NCI-H524 (cell line): ENCODE measurements around the gene SMCO4.
"Not testable (repeated sequence)": the region's sequence is repeated elsewhere in the genome, so short reads cannot be mapped to it uniquely, and the experiment has no call there.

Source experiments
- DNase-seq, 2 experiments: peaks; one replicate each; lab custom pipeline; 2025; lab: John Stamatoyannopoulos, UW

SMCO4 gene

DNA sequence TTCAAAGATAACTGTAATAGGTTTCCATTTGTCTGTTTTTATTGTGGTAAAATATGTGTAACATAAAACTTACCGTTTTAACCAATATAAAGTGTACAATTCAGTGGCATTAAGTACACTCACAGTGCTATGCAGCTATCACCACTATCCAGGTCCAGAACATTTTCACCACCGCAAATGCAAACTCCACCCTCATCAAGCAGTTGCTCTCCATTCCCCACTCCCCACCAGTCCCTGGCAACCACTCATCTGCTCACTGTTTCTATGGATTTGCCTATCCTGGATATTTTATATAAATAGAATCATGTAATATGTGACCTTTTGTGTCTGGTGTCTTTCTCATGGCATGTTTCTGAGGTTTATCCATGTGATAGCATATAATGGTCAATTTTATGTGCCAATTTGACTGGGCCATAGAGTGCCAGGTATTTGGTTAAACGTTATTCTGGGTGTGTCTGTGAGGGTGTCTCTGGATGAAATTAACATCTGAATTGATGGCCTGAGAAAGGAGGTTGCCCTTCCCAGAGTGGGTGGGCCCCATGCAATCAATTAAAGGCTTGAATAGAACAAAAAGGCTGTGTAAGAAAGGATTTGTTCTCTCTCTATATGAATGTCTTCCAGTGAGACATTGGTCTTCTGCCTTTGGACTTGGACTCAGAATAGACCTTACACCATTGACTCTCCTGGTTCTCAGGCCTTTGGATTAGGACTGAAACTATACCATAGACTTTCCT is 17.2 kb upstream of the SMCO4 start:
- DNase-seq = no peak

DNA sequence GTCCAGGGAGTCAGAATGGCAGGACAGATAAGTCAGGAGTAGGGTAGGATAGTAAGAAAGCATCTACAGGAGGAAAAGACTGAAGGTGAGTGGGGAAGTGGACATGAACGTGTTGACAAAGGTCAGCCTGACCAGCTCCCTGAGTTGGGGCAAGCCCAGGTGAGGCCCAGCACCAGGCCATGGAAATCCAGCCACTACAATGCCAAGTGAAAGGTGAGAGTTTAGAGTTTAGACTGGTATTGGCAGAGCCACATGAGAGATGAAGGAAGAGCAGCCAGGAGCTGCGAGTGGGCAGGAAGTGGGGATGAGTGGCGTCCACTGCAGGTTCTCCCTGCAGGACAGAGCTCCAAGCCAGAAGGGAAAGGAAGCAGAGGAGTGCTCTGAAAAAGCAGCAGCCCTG is 16.5 kb upstream of the SMCO4 start:
- no peak for DNase-seq

DNA sequence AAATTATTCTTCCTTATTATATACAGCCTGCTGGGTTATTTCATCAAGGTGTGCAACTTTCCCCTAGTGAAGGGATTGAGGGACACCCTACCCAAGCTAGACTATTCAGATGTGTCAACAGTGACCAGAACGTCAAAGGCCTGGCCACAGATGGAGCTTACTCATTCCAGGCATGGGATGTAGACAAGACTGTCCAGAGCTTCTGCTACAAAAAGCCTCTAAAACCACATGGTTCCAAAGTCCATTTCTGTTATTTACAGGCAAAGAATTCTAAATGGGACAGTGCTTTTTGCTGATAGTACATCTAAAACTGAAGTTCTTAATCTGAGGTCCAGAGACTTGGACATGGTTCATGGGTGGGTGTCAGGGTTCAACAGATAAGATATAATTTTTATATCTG is 9.7 kb upstream of the SMCO4 start:
- DNase-seq = no peak

DNA sequence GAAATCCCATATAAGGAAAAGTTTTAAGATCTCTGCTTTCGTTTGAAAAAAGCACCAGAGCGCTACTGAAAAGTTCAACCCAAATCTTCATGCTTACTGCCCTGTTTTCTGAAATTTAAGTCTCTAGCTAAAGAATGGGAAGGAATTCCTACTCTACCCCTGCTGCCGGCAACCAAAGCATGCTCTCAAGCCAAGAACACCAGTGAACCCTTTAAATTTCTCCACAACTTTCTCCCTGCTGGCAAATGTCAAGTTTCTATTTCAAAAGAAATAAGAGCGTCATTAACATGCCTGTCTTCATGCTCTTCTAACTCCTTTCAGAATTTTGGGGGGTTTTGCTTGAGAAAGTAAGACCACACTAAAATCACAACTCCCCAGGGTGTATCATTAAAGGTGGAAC is 6.8 kb upstream of the SMCO4 start:
- DNase-seq = no peak

DNA sequence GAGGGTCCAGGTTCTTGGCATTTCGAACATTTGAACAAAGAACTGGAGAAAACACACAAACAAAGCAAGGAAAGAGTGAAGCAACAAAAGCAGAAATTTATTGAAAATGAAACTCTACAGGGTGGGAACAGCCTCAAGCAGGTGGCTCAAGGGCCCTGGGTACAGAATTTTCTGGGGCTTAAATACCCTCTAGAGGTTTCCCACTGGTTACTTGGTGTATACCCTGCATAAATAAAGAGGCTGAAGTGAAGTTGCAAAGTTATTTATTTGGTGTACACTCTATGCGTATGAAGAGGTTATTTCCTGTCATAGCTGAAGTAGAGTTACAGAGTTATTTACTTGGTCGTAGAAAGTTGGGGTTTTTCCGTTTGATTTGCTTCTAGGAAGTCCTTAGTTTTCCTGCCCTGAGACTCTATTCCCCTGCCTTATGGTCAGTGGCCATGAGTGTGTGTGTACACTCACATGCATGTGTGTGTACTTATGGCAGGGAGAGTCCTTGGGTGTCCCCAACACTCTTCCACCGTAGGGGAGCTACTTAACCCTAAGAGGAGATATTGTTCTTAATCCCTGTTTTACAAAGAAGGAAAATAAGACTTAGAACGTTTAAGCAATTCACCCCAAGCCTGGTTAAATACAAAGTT is 5.6 kb upstream of the SMCO4 start:
- no peak for DNase-seq

DNA sequence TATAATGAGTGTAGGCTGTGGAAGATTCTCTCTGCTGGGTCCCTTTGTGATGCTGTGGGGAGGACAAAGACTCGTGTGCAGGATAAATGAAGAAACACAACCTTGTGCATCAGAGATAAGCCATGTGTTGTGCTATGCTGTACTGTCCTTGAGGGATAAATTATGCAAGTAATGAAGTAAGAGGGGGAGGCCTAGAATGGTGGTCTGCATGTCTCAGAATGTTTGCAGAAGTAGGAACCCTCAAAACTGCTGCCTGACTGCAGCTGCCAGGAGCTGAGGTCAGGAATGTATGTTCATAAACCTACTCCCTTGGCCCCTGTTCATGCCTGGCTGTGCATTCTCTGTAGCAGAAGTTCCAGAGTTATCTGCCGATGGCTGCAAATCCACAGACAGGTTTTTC is 4.6 kb upstream of the SMCO4 start:
- no peak for DNase-seq

DNA sequence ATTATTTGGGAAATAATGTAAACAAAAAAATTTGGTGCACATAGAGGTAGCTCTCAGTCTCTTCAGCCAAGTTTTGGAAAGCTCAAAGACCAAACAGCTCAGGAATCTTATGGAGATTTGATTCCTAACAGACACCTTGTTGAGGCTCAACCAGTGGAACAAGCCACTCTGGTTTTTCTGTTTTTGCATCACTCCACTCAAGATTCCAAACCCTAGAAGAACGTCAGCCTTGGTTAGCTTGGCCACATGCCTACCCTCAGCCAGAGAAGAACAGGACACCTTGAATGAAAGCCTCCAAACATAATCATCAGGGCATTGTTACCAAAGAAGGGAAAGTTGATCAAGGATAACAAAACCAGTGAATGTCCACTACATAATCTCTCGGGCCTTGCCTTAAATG is 3.8 kb upstream of the SMCO4 start:
- no peak for DNase-seq

DNA sequence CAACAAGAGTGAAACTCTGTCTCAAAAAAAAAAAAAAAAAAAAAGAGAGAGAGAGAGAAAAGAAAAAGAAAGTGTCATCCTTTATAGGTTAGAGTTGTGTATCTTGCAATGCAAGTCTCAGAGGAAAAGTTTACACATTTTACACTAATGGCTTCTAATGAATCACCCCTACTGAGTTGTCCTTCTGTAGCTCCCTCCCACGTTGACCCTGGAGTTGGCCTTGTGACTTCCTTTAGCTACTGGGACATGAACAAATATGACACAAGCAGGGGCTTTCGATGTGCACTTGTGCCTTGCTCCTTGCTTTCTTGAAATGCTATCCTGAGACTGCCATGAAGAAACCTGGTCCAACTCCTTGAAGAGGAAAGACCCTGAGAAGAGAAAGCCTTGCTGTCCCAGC is 2.4 kb upstream of the SMCO4 start:
- no peak for DNase-seq

DNA sequence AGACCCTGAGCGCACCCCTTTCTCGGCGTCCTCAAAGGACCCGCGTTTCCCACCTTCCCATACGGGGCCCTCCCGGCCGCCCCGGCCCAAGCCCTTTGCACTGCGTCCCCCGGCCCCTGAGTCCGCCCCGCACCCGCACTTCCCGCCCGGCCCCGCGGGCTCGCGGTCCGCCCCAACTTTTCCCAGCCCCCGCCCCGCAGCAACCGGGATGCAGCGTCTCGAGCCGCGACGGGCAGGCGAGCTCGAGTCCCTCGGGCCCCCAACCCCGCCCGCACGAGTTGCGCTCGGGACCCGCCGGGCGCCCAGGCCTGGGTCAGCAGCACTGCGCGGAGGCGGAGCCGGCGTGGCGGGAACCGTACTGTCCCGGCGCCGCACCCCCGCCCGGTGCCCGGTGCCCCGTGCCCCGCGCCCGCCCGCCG is 371 bp downstream of the SMCO4 start:
- no peak for DNase-seq

DNA sequence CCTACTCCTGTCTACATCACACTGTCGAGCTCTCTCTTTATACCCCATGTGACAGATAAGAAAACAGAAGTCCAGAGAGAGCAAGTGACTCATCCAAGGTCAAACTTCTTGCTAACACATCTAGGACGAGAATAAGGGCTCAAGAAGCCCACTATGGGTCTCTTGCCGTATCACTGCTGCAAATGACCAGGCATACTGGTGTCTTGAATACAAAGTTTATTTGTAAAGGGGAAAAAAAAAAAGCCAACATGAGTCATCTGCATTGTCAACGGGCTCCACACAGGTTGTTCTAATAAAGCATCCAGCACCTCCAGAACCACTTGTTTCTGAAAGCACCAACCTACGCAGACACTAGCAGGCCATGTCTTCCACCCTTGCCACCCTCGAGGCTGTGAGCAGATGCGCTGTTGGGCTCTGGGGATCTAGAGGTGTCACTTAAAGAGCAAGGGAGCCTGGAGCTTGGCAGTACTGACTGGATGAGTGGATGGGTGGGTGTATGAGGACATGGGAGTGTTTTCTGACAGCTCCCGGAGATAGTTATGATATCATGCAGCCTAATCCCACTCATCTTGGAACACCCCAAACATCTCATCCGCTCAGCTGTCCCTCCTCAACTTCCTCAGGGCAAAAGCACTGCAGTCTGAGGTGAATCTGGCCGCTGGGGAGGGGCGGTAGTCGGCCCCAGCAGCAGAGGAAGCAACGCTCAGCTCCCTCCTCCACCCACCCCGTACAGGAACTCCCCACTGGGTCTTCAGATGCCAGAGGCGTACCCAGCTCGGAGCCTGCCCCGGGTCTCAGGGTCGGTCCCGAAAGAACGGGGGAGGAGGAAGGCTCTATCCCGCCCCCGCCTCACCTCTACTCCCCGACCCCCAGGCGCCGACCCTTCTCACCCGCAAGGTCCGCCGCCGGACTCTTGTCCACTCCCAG is 1.0 kb downstream of the SMCO4 start:
- peak in 1 of 2 experiments; percentile 47 for DNase-seq

DNA sequence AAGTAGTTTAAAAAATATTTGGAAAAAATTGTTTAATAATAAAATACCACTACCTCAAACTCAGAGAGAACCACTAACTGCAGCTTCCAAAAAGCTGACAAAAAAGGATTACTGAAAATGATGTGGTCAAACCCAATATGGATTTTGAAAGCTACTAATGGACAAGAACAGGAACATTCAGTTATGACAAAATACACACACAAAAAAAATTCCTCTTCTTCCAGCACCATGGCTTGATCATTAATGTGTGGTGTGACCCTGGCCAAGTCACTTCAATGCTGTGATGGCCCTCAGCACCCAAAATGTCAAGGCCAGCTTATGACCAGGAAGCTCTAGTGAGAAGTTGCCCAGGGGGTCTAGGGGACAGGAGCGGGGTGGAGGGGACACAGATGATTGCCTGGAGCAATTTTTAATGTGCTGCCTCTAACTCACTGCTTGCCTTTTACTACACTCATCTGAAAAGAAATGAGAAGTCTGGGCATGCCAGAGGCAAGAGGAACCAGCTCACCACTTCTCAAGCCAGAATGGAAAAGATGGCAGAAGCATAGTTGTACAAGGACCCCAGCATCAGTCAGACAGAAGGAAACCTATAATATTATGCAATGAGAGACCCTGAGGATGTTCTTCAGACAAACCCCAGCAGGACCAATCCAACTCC is 2.2 kb downstream of the SMCO4 start:
- no peak for DNase-seq

DNA sequence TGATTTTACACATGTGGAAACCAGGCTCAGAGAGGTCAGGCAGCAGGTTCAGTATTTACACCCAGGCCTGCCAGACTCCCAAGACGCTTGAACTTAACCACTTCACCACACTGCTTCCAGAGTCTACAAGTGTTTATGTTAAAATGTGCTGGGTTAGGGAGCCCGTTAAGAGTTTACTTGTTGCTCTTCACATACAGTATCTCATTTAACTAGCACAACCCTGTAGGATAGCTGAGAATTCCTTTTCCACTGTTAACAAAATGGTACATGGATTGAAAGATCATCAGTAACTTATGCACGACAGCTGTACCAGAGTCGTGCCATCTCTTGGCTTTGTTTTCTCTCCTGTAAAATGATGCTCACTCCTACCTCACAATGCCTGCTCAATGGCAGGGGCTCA is 2.9 kb downstream of the SMCO4 start:
- no peak for DNase-seq

DNA sequence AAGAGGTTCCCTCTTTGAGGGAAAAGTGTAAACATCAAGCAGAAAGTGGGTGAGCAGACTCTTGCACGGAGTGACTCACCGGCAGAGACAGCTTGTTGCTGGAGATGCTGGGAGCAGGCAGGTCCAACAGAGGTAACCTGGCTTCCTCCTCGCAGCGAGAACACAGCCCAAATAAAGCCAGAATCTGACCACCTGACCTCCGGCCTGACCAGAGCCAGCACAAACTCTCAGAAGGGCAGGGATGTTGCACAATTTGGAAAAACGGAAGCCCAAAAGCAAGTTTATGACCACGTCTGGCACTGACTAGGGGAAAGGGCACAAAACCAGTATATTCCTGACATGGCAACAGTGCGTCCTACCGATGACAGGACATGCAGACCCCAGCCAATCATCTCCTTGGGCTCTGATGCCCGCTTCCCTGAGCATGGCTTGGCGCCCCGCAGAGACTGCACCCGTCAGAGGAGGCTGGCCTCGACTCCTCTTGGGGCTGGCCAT is 5.4 kb downstream of the SMCO4 start:
- no peak for DNase-seq

DNA sequence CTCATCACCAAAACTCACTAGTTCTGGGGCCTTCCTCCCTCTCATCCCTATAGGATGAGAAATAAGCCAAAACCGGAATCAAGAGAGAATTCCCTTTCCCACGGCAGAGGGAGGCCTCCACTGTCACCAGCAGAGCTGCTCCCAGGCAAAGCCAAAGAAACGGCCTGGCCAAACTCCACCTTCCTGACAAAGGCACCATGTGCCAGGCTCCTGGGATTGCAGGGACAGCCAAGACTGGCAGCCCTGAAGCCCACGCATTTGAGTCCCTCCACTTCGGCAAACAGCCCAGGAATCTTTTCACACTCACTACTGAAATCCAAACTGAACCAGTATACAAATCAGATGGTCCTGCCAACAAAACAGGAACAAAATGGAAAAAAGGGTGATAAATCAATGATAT is 6.1 kb downstream of the SMCO4 start:
- no peak for DNase-seq

DNA sequence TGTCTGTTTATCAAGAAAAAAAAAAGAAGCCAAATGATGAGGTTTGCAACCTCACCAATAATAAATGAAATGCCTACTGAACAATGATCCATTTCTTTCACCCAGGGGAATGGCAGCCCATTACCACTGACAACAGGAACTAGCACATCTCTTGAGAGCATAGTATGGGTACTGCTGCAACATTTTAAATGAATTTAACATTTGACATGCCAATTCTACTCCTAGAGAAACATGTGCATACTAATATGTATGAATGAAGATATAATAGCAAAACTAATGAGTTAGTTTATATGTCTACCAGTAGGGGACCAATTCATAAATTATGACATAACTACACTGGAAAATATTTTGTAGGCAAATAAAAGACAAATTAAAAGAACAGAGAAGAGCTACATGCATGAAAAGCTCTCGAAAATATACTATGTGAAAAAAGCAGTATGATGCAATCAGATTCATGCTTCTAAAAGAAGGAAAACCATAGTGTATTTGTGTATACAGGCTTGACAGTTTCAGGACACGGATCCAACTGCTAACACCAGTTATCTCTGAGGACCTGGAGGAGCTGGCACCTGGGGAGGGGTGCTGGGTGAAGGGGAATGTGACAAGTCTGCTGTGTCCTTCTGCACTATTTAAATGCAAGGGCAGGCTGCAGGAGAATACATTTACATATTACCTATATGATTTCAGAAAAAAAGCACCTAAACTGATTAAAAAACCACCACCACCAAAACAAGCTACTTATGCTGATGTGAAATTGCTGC is 6.9 kb downstream of the SMCO4 start:
- no peak for DNase-seq

DNA sequence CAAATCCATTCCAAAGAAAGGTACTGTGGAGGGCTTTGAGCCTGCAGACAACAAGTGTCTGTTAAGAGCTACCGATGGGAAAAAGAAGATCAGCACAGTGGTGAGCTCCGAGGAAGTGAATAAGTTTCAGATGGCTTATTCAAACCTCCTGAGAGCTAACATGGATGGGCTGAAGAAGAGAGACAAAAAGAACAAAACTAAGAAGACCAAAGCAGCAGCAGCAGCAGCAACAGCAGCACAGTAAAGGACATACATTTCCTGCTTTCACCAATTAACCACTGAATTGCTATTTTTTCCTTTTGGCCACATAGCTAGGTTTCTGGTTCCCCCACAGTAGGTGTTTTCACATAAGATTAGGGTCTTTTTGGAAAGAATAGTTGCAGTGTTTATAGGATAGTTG is 7.6 kb downstream of the SMCO4 start:
- DNase-seq = not testable (repeated sequence)

DNA sequence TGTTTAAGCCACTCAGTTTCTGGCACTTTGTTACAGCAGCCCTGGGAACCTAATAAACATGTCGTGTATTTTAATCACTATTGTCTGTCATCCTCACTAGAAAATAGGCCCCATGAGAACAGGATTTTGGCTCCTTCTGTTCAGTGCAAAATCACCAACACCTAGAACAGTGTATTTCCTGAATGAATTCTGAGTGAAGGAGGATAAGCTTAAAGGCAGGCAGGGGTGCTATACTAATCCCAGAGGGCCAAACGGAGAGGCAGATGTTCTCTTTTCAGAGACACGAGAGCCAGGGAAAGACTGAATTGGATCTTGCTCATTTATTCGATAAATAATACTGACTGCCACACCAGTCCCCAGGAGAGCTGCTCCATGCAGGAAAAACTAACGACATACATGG is 10.4 kb downstream of the SMCO4 start:
- peak; percentile 71 to 87 for DNase-seq

DNA sequence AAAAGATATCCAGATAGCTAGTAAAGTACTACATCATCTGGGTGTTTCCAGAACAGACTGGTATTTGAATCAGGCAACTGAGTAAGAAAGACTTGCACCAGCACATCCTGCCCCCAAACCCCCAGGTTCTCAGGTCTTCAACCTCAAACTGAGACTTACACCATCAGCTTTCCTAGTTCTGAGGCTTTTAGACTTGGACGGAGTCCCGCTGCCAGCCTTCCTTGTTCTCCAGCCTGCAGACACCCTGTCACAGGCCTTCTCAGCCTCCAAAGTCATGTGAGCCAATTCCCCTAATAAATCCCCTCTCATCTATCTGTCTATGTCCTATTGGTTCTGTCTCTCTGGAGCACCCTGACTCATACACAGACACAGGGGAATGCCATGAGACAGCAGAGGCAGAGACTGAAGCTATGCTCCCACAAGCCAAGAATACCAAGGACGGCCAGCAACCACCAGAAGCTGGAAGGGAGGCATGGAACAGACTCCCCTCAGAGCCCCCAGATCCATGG is 10.9 kb downstream of the SMCO4 start:
- DNase-seq = no peak

DNA sequence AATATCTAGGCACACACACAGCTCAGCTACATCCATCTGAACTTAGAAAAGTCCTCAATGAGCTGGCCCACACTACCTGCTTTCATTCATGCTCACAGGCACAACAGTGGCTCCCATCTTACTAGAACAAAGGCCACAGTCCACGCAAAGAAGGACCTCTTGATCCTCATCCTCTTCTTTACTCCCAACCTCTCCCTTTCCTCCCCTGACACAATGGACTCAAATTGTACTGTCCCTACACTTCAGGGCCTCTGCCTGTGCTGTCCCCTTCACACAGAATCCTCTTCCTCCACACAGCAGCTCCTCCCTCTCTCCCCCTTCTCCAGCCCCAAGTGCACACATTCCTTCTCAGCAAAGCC is 12.7 kb downstream of the SMCO4 start:
- no peak for DNase-seq

DNA sequence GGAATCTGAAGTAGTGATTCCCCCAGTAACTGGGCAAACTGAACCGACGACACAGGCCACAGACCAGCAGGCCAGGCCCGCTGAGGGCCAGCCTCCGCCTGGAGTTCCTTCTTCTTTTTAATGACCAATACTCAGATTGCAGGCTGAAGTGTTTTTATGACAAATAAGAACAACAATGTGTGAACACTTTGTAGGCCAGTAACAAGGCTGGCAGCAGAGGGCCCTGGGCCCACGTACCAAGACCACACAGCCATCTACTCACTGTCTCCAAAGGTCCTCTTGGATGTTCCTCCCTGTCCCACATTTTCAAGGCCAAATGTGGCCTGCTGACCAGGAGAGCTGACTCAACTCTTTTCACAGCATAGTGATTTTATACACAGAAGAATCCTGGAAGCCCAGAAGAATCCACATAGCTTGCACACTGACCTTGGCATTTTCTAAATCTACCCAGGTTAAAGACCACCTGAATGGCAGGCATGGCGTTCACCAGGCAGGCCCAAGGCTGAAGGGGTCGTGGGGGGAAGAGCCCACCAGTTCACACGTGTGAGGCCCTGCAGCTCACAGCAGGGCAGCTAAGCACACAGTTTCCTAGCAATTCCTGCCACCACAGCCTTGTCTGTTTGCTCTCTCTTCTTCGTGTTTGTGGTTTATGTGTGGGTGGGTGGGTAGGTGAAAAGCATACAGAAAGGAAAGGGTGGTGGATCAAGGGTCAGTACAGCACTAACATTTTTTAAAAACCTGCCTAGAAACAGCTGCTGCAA is 13.3 kb downstream of the SMCO4 start:
- DNase-seq = no peak
